Measurements from ENCODE around the gene AOPEP. TPM values are rescaled to one million over a fixed set of nuclear protein-coding genes. Genes with fewer than 3 reads are reported as not detected.
A peak's percentile ranks its signal among the peaks of the same experiment; 100 is the strongest.

The AOPEP gene
- total RNA-seq, 1 experiment from 2014 or later, result 36.4 TPM

GRCh38 chr9:94909965-94910730 is 183.6 kb downstream of the AOPEP start:
- Histone ChIP-seq H3K9me3 (ENCODE audit: control insufficient read depth, insufficient read depth, low read depth, low read length) (no peaks in the 10 kb centered on the region), H3K27ac (ENCODE audit: low read length) (peak overlapping the region; percentile 98), H3K36me3 (ENCODE audit: control insufficient read depth, insufficient read depth, low read length) (no peaks in the 10 kb centered on the region), H3K4me3 (ENCODE audit: low read depth in 2 of 2, low read length in 2 of 2) (no peak overlapping the region), H3K4me1 (ENCODE audit: control insufficient read depth, insufficient read depth, low read length) (peaks cover 67% of the 10 kb centered on the region), H3K27me3 (ENCODE audit: control insufficient read depth, insufficient read depth, low read length) (no peaks in the 10 kb centered on the region)
- in situ Hi-C loops (cut with HindIII; ENCODE audit: low pct_unique_long_range_greater_than_20kb, low sequenced_read_pairs) (no loop called here), intact Hi-C loops (cut with micrococcal nuclease; ENCODE audit: unreplicated experiment) (no loop called here)
- no peak for TF ChIP-seq REST (IDR thresholded peaks at IDR 0.05; ENCODE audit: insufficient read depth in 1 of 2, low read depth in 2 of 2, low read length in 1 of 2)
- TF ChIP-seq SIN3A (IDR thresholded peaks at IDR 0.05; ENCODE audit: borderline replicate concordance, insufficient read depth, low read depth, low read length), result no peak
- TF ChIP-seq TCF7L2 (IDR thresholded peaks at IDR 0.05; ENCODE audit: low read depth, low read length), result no peak
- no peak for TF ChIP-seq POLR2AphosphoS5 (IDR thresholded peaks at IDR 0.05; ENCODE audit: low read depth, low read length)
- no peak for TF ChIP-seq CTCF (IDR thresholded peaks at IDR 0.05)
- CTCF ChIA-PET, result no interaction called here
- ATAC-seq, result no peak
- DNase-seq (ENCODE audit: low read depth, low spot score), result no peak
- BruUV-seq (replicated peaks), result no TSS peak
- POLR2A ChIA-PET, result no interaction called here

GRCh38 chr9:94911211-94911610 is 184.7 kb downstream of the AOPEP start:
- H3K4me3 ChIP-seq (ENCODE audit: low read depth in 2 of 2, low read length in 2 of 2), result no peak overlapping the region
- DNase-seq (ENCODE audit: low read depth, low spot score), result no peak
- in situ Hi-C loops (cut with HindIII; ENCODE audit: low pct_unique_long_range_greater_than_20kb, low sequenced_read_pairs), result no loop called here
- intact Hi-C loops (cut with micrococcal nuclease; ENCODE audit: unreplicated experiment), result no loop called here
- CTCF ChIA-PET, result no interaction called here
- TF ChIP-seq CTCF (IDR thresholded peaks at IDR 0.05) (no peak), SIN3A (IDR thresholded peaks at IDR 0.05; ENCODE audit: borderline replicate concordance, insufficient read depth, low read depth, low read length) (no peak), REST (IDR thresholded peaks at IDR 0.05; ENCODE audit: insufficient read depth in 1 of 2, low read depth in 2 of 2, low read length in 1 of 2) (no peak), POLR2AphosphoS5 (IDR thresholded peaks at IDR 0.05; ENCODE audit: low read depth, low read length) (no peak), TCF7L2 (IDR thresholded peaks at IDR 0.05; ENCODE audit: low read depth, low read length) (no peak)
- no peak for ATAC-seq
- no TSS peak for BruUV-seq (replicated peaks)
- H3K9me3 ChIP-seq (ENCODE audit: control insufficient read depth, insufficient read depth, low read depth, low read length), result no peaks in the 10 kb centered on the region
- POLR2A ChIA-PET, result no interaction called here
- peak overlapping the region; percentile 98 for H3K27ac ChIP-seq (ENCODE audit: low read length)
- H3K4me1 ChIP-seq (ENCODE audit: control insufficient read depth, insufficient read depth, low read length), result peaks cover 78% of the 10 kb centered on the region
- no peaks in the 10 kb centered on the region for H3K27me3 ChIP-seq (ENCODE audit: control insufficient read depth, insufficient read depth, low read length)
- H3K36me3 ChIP-seq (ENCODE audit: control insufficient read depth, insufficient read depth, low read length), result no peaks in the 10 kb centered on the region

Measured in Panc1 (cell line).